Lower lobe of right lung (tissue), 2 donors: ENCODE results near the gene TNIP2. TPM values are rescaled to one million over a fixed set of nuclear protein-coding genes. Genes with fewer than 3 reads are reported as not detected.

Experiments used
- ATAC-seq, 2 donors: fragments of 200-7000 bp; cut with Tn5 transposase; one replicate each; pipeline ENCODE4 v1.9.1; 2020 to 2022; ENCODE audit warnings: mild to moderate bottlenecking in 2 of 2, moderate library complexity in 2 of 2
- DNase-seq: peaks from one replicate; pipeline ENCODE4 v3.0.0-alpha.2; 2020
- H3K27ac ChIP-seq: fragments of 200-600 bp; one replicate; pipeline ENCODE4 v1.8.0; 2022
- H3K27me3 ChIP-seq: fragments of 200-600 bp; one replicate; pipeline ENCODE4 v1.8.0; 2022; ENCODE audit warnings: low read depth
- H3K36me3 ChIP-seq: fragments of 200-600 bp; one replicate; pipeline ENCODE4 v1.8.0; 2022; ENCODE audit warnings: mild to moderate bottlenecking
- H3K4me1 ChIP-seq: fragments of 200-600 bp; one replicate; pipeline ENCODE4 v1.8.0; 2022
- H3K4me3 ChIP-seq: fragments of 200-600 bp; one replicate; pipeline ENCODE4 v1.8.0; 2022; ENCODE audit warnings: mild to moderate bottlenecking
- H3K9me3 ChIP-seq: fragments of 200-600 bp; one replicate; pipeline ENCODE4 v1.8.0; 2022
- CTCF ChIP-seq: fragments of 200-600 bp; IDR thresholded peaks from one replicate; pipeline ENCODE4 v1.8.0; 2022; ENCODE audit warnings: antibody characterized with exemption, mild to moderate bottlenecking
- intact Hi-C: fragments of 100-400 bp; cut with DNase I; formaldehyde crosslinking; loops from one replicate; pipeline ENCODE4 v1.11.0; 2022
- total RNA-seq: library from RNA; stranded (reverse); fragmentation: NEBNext Ultra II Directional; extraction: Animal tissue kit (Norgen Biotek cat#: 25700); gene quantifications from one replicate; pipeline ENCODE4 v1.2.1, GENCODE V29; 2021
- donor health status: DM: no; HTN: yes; CAD: no; lungs with severe emphysema.

The TNIP2 gene
- total RNA-seq, 1 donor from 2014 or later, result 36.7 TPM

GRCh38 chr4:2788532-2789103 lies 32.5 kb upstream of the TNIP2 start:
- no peak for TF ChIP-seq CTCF
- Histone ChIP-seq H3K27me3 (no peaks in the 10 kb centered on the region), H3K9me3 (peaks cover 3% of the 10 kb centered on the region), H3K36me3 (no peaks in the 10 kb centered on the region), H3K4me1 (peaks cover 53% of the 10 kb centered on the region), H3K4me3 (no peak overlapping the region), H3K27ac (no peak overlapping the region)
- peak; percentile 36 for DNase-seq
- intact Hi-C loops, result no loop called here
- ATAC-seq, result no peak

- Histone ChIP-seq H3K27ac (peak overlapping the region; percentile 69), H3K4me1 (peaks cover 50% of the 10 kb centered on the region), H3K36me3 (no peaks in the 10 kb centered on the region), H3K27me3 (no peaks in the 10 kb centered on the region), H3K4me3 (no peak overlapping the region), H3K9me3 (peaks cover 3% of the 10 kb centered on the region)
- TF ChIP-seq CTCF, result no peak
- peak; percentile 29 for DNase-seq
- intact Hi-C loops, result no loop called here
- no peak for ATAC-seq
Measured at GRCh38 chr4:2788101-2788500, 32.0 kb upstream of the TNIP2 start.

- Histone ChIP-seq H3K4me3 (no peak overlapping the region), H3K27me3 (no peaks in the 10 kb centered on the region), H3K9me3 (peaks cover 3% of the 10 kb centered on the region), H3K4me1 (peaks cover 48% of the 10 kb centered on the region), H3K27ac (peak overlapping the region; percentile 69), H3K36me3 (no peaks in the 10 kb centered on the region)
- intact Hi-C loops, result no loop called here
- TF ChIP-seq CTCF, result no peak
- DNase-seq, result peak; percentile 64
- peak; percentile 43 to 50 for ATAC-seq
Measured at GRCh38 chr4:2787230-2788100, 31.3 kb upstream of the TNIP2 start.

- ATAC-seq, result no peak
- no peak for TF ChIP-seq CTCF
- no peaks in the 10 kb centered on the region for H3K27me3 ChIP-seq
- no peaks in the 10 kb centered on the region for H3K36me3 ChIP-seq
- H3K27ac ChIP-seq, result no peak overlapping the region
- no peak overlapping the region for H3K4me3 ChIP-seq
- intact Hi-C loops, result no loop called here
- H3K4me1 ChIP-seq, result peaks cover 43% of the 10 kb centered on the region
- H3K9me3 ChIP-seq, result peaks cover 3% of the 10 kb centered on the region
- no peak for DNase-seq
Measured at GRCh38 chr4:2786794-2787229, 30.7 kb upstream of the TNIP2 start.

- no peak overlapping the region for H3K27ac ChIP-seq
- TF ChIP-seq CTCF, result no peak
- H3K36me3 ChIP-seq, result no peaks in the 10 kb centered on the region
- peaks cover 3% of the 10 kb centered on the region for H3K9me3 ChIP-seq
- intact Hi-C loops, result no loop called here
- peaks cover 38% of the 10 kb centered on the region for H3K4me1 ChIP-seq
- H3K27me3 ChIP-seq, result no peaks in the 10 kb centered on the region
- H3K4me3 ChIP-seq, result no peak overlapping the region
- ATAC-seq, result no peak
- DNase-seq, result peak; percentile 35
Measured at GRCh38 chr4:2786152-2786671, 30.1 kb upstream of the TNIP2 start.
